ENCODE measurements around the gene OR6M1.

The OR6M1 gene

GRCh38 chr11:123806249-123806648 is at the start of gene OR6M1:
TSS of gene OR6M1 (minus strand) at chr11:123806349. CDS start at chr11:123806349, 0 bp downstream.
- DNase-seq (ENCODE audit: low read depth) = no peak
- TF ChIP-seq, protein P1, sequence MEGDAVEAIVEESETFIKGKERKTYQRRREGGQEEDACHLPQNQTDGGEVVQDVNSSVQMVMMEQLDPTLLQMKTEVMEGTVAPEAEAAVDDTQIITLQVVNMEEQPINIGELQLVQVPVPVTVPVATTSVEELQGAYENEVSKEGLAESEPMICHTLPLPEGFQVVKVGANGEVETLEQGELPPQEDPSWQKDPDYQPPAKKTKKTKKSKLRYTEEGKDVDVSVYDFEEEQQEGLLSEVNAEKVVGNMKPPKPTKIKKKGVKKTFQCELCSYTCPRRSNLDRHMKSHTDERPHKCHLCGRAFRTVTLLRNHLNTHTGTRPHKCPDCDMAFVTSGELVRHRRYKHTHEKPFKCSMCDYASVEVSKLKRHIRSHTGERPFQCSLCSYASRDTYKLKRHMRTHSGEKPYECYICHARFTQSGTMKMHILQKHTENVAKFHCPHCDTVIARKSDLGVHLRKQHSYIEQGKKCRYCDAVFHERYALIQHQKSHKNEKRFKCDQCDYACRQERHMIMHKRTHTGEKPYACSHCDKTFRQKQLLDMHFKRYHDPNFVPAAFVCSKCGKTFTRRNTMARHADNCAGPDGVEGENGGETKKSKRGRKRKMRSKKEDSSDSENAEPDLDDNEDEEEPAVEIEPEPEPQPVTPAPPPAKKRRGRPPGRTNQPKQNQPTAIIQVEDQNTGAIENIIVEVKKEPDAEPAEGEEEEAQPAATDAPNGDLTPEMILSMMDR (conservative IDR thresholded peaks at IDR 0.05; ENCODE audit: low read length) = no peak
- H3K4me3 ChIP-seq (ENCODE audit: low read length) = no peak within 1 kb of the TSS

DNA sequence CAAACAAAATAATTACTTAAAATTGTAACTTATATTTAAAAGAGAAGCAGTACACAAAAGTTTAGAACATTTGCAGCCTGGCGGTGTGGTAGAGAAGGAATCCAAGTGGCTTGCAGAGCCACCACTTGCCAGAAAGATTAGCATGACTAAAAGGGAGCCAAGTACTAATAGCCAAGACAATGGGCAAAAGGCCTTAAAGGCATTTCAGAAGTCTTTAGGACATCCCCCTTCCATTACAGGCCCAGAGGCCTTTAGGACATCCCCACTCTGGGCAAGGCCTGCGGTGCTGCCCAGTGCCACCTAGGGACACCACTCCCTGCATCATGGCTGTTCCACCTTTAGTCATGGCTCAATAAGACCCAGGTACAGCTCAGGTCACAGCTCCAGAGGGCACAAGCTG is 46.9 kb upstream of the OR6M1 start:
- TF ChIP-seq, protein P1 (conservative IDR thresholded peaks at IDR 0.05; ENCODE audit: low read length) = no peak
- no peak overlapping the region for H3K4me3 ChIP-seq (ENCODE audit: low read length)
- no peak for DNase-seq (ENCODE audit: low read depth)

DNA sequence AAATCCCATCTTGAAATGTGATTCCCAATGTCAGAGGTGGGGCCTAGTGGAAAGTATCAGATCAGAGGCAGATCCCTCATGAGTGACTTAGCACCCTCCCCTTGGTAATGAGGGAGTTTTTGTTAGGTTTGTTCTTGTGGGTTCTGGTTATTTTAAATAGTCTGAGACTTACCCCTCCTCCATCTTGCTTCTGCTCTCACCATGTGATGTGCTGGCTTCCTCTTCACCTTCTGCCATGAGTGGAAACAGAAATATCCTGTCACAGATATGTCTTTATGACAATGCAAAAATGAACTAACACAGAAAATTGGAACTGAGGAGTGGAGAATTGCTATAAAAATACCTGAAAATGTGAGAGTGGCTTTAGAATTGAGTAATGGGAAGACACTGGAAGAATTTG is 46.2 kb upstream of the OR6M1 start:
- DNase-seq (ENCODE audit: low read depth) = no peak
- H3K4me3 ChIP-seq (ENCODE audit: low read length) = no peak overlapping the region
- TF ChIP-seq, protein P1 (conservative IDR thresholded peaks at IDR 0.05; ENCODE audit: low read length) = no peak

- TF ChIP-seq, protein P1 (conservative IDR thresholded peaks at IDR 0.05; ENCODE audit: low read length) = no peak
- H3K4me3 ChIP-seq (ENCODE audit: low read length) = no peak overlapping the region
- no peak for DNase-seq (ENCODE audit: low read depth)
Observed at GRCh38 chr11:123851110-123851509, 45.0 kb upstream of the OR6M1 start.

GRCh38 chr11:123841174-123841573 is 35.0 kb upstream of the OR6M1 start:
- H3K4me3 ChIP-seq (ENCODE audit: low read length) = no peak overlapping the region
- TF ChIP-seq, protein P1 (conservative IDR thresholded peaks at IDR 0.05; ENCODE audit: low read length) = no peak
- no peak for DNase-seq (ENCODE audit: low read depth)

GRCh38 chr11:123839131-123839530 is 33.0 kb upstream of the OR6M1 start:
- TF ChIP-seq, protein P1 (conservative IDR thresholded peaks at IDR 0.05; ENCODE audit: low read length) = no peak
- DNase-seq (ENCODE audit: low read depth) = no peak
- H3K4me3 ChIP-seq (ENCODE audit: low read length) = no peak overlapping the region

- no peak overlapping the region for H3K4me3 ChIP-seq (ENCODE audit: low read length)
- TF ChIP-seq, protein P1 (conservative IDR thresholded peaks at IDR 0.05; ENCODE audit: low read length) = no peak
Observed at GRCh38 chr11:123838659-123839058, 32.5 kb upstream of the OR6M1 start.

More at GRCh38 chr11:123838659-123839058, 32.5 kb upstream of the OR6M1 start:
- no peak for DNase-seq (ENCODE audit: low read depth)
